ENCODE measurements around the gene SFXN4.
"Not testable (repeated sequence)": the region's sequence is repeated elsewhere in the genome, so short reads cannot be mapped to it uniquely, and the experiment has no call there.

- TF ChIP-seq CTCF (IDR thresholded peaks at IDR 0.05 in 8 of 11, conservative IDR thresholded peaks at IDR 0.05 in 3 of 11); POLR2A (IDR thresholded peaks at IDR 0.05); POLR2AphosphoS5 (IDR thresholded peaks at IDR 0.05): not testable (repeated sequence)
These were observed 59.6 kb downstream of the SFXN4 start for GRCh38 chr10:119105899-119106298.

Measured in spleen (tissue), 7 donors.